ENCODE data around the gene PLCH2.

DNA sequence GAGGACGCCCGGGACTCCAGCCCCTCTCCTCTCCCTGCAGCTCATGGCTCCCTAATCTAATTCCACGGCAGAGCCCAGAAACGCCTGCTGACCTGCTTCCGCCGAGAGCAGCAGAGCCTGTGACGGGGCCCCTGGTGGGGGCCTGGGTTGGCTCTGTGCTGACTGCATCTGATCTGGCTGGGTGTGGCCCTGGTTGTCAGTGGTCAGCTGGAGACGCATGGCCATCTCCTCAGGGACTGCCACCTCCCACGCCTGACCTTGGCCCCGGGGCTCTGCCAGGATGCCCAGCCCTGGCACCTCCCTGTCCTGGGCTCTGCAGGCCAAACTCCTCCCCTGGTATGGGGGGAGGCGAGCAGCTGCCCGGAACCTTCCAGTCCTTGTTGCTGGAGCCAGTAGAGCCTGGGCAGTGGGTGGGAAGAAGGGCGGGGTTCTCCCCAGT is 1.1 kb upstream of the PLCH2 start:
- TF ChIP-seq, protein P1, sequence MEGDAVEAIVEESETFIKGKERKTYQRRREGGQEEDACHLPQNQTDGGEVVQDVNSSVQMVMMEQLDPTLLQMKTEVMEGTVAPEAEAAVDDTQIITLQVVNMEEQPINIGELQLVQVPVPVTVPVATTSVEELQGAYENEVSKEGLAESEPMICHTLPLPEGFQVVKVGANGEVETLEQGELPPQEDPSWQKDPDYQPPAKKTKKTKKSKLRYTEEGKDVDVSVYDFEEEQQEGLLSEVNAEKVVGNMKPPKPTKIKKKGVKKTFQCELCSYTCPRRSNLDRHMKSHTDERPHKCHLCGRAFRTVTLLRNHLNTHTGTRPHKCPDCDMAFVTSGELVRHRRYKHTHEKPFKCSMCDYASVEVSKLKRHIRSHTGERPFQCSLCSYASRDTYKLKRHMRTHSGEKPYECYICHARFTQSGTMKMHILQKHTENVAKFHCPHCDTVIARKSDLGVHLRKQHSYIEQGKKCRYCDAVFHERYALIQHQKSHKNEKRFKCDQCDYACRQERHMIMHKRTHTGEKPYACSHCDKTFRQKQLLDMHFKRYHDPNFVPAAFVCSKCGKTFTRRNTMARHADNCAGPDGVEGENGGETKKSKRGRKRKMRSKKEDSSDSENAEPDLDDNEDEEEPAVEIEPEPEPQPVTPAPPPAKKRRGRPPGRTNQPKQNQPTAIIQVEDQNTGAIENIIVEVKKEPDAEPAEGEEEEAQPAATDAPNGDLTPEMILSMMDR (IDR thresholded peaks at IDR 0.05; ENCODE audit: insufficient read depth, low read length, poor library complexity, severe bottlenecking): no peak
- no peak for TF ChIP-seq EZH2phosphoT487 (conservative IDR thresholded peaks at IDR 0.05; ENCODE audit: low read length)
